Spleen (tissue), 11 donors: ENCODE data around the gene TMEM63C. TPM values are rescaled to one million over a fixed set of nuclear protein-coding genes. Genes with fewer than 3 reads are reported as not detected.
A peak's percentile ranks its signal among the peaks of the same experiment; 100 is the strongest.

ENCODE experiments used
- DNase-seq: peaks from one replicate; pipeline ENCODE4 v3.0.0-alpha.2; 2020
- H3K27ac ChIP-seq, 8 donors: fragments of 200-600 bp; sonication (generic) in 7 of 8; 1 replicate in 4 of 8; 2 replicates in 4 of 8; pipeline versions ENCODE4 v1.5.0 to v1.8.0; 2016 to 2021; ENCODE audit warnings: inconsistent platforms in 4 of 8, mild to moderate bottlenecking in 4 of 8, moderate library complexity in 1 of 8
- H3K27me3 ChIP-seq, 7 donors: fragments of 200-600 bp; sonication (generic) in 6 of 7; replicated peaks in 1 of 7; 1 replicate in 4 of 7; 2 replicates in 3 of 7; pipeline versions ENCODE4 v1.5.0 to v1.8.0; 2016 to 2021; ENCODE audit warnings: inconsistent platforms in 3 of 7, mild to moderate bottlenecking in 1 of 7
- H3K36me3 ChIP-seq, 6 donors: fragments of 200-600 bp; sonication (generic) in 5 of 6; 1 replicate in 4 of 6; 2 replicates in 2 of 6; pipeline versions ENCODE4 v1.5.0 to v1.8.0; 2016 to 2021; ENCODE audit warnings: inconsistent platforms in 2 of 6
- H3K4me1 ChIP-seq, 6 donors: fragments of 200-600 bp; sonication (generic) in 5 of 6; 1 replicate in 3 of 6; 2 replicates in 3 of 6; pipeline versions ENCODE4 v1.5.0 to v1.8.0; 2016 to 2021; ENCODE audit warnings: inconsistent platforms in 3 of 6
- H3K4me3 ChIP-seq, 8 donors: fragments of 200-600 bp; sonication (generic) in 7 of 8; 1 replicate in 4 of 8; 2 replicates in 4 of 8; pipeline versions ENCODE4 v1.5.0 to v1.8.0; 2016 to 2021; ENCODE audit warnings: inconsistent platforms in 4 of 8, mild to moderate bottlenecking in 4 of 8, moderate library complexity in 2 of 8
- H3K9me3 ChIP-seq, 8 donors: fragments of 200-600 bp; sonication (generic) in 7 of 8; 1 replicate in 4 of 8; 2 replicates in 4 of 8; pipeline versions ENCODE4 v1.5.0 to v1.8.0; 2016 to 2021; ENCODE audit warnings: inconsistent platforms in 4 of 8
- CTCF ChIP-seq, 11 experiments: fragments of 200-600 bp in 7 of 11; fragments of 450-650 bp in 4 of 11; sonication (generic) in 4 of 11; IDR thresholded peaks in 8 of 11; conservative IDR thresholded peaks in 3 of 11; 1 replicate in 7 of 11; 2 replicates in 4 of 11; pipeline versions ENCODE4 v1.4.0 to v1.8.0; 2016 to 2021; ENCODE audit warnings: antibody characterized with exemption in 11 of 11, inconsistent platforms in 4 of 11, mild to moderate bottlenecking in 1 of 11
- POLR2A ChIP-seq, 3 donors: fragments of 450-650 bp; IDR thresholded peaks; one replicate each; pipeline ENCODE4 v1.5.1; 2017; ENCODE audit warnings: antibody characterized with exemption in 3 of 3, mild to moderate bottlenecking in 1 of 3
- POLR2AphosphoS5 ChIP-seq, 3 donors: sonication (generic); formaldehyde crosslinking; IDR thresholded peaks; one replicate each; pipeline ENCODE4 v1.5.1; 2017; ENCODE audit warnings: antibody characterized with exemption in 3 of 3
- WGBS, 5 donors: extraction: QIAGEN DNeasy Blood & Tissue Kit in 3 of 5; methylation state at CpG; one replicate each; pipeline versions ENCODE4 v1.1.5 to v1.1.7; 2013 to 2018; 5-methylcytosine and 5-hydroxymethylcytosine counted together
- intact Hi-C: fragments of 100-400 bp; cut with DNase I; formaldehyde crosslinking; loops from one replicate; pipeline ENCODE4 v1.15.0; 2023; ENCODE audit warnings: low total_unique reads
- polyA plus RNA-seq, 3 donors: library from polyadenylated mRNA; stranded (reverse); fragments of 200-250 nt; gene quantifications; one replicate each; pipeline ENCODE4 v1.2.1, GENCODE V29; 2013
- total RNA-seq, 7 donors: library from RNA; depleted of rRNA in 3 of 7; stranded (reverse); fragments of >200 nt in 3 of 7; fragmentation: NEBNext Ultra II Directional in 4 of 7; extraction: Animal tissue kit (Norgen Biotek cat#: 25700) in 4 of 7; gene quantifications; one replicate each; pipeline versions ENCODE4 v1.1.0 to v1.2.1, GENCODE V29; 2016 to 2021
- donor health status: healthy with polysubstance abuse.
- donor health status: DM: no; HTN: no; CAD: no; lungs with moderate emphysema.
- donor health status: DM: no; HTN: no; CAD: no.
- donor health status: Bipolar disorder and iron deficiency.
- donor health status: healthy.
- donor health status: DM: no; HTN: no; CAD: no.
- donor health status: DM: yes; HTN: yes; CAD: no.

TMEM63C gene
- total and polyA plus RNA-seq, 10 donors, result 0.20 to 13.4 (median 7.1) TPM

- no peaks in the 10 kb centered on the region for H3K36me3 ChIP-seq
- no peak overlapping the region for H3K27ac ChIP-seq
- 4 to 10% (median 6%) methylated on average over 5 of the region's 5 CpGs for WGBS, 5 donors
- intact Hi-C loops, result loop anchor here (5.0 kb wide), 1 partner anchor 161 kb away; no protein-coding TSS in a partner anchor
- H3K4me3 ChIP-seq, result no peak overlapping the region
- H3K4me1 ChIP-seq, result no peaks in the 10 kb centered on the region
- DNase-seq, result peak; percentile 21
- H3K9me3 ChIP-seq, result no peaks in the 10 kb centered on the region
- no peak for TF ChIP-seq POLR2A (IDR thresholded peaks at IDR 0.05)
- peak in 5 of 11 experiments; percentile 11 to 39 (median 21) for TF ChIP-seq CTCF (IDR thresholded peaks at IDR 0.05 in 8 of 11, conservative IDR thresholded peaks at IDR 0.05 in 3 of 11)
- no peak for TF ChIP-seq POLR2AphosphoS5 (IDR thresholded peaks at IDR 0.05)
- H3K27me3 ChIP-seq, result peaks cover 0 to 80% (median 3%) of the 10 kb centered on the region in 7 donors
Observed at GRCh38 chr14:77151245-77151644, 30.4 kb upstream of the TMEM63C start.

GRCh38 chr14:77151918-77152588 is 29.5 kb upstream of the TMEM63C start:
- Histone ChIP-seq H3K4me3 (no peak overlapping the region), H3K9me3 (no peaks in the 10 kb centered on the region), H3K36me3 (no peaks in the 10 kb centered on the region), H3K4me1 (no peaks in the 10 kb centered on the region), H3K27ac (no peak overlapping the region), H3K27me3 (peaks cover 0 to 80% (median 3%) of the 10 kb centered on the region in 7 donors)
- 40 to 51% (median 41%) methylated on average over 2 of the region's 2 CpGs for WGBS, 5 donors
- intact Hi-C loops, result loop anchor here (5.0 kb wide), 1 partner anchor 160 kb away; no protein-coding TSS in a partner anchor
- peak in 3 of 11 experiments; percentile 9 to 15 (median 15) for TF ChIP-seq CTCF (IDR thresholded peaks at IDR 0.05 in 8 of 11, conservative IDR thresholded peaks at IDR 0.05 in 3 of 11)
- TF ChIP-seq POLR2A (IDR thresholded peaks at IDR 0.05), result no peak
- no peak for TF ChIP-seq POLR2AphosphoS5 (IDR thresholded peaks at IDR 0.05)
- peak; percentile 7 for DNase-seq

GRCh38 chr14:77153802-77154201 is 27.8 kb upstream of the TMEM63C start:
- TF ChIP-seq CTCF (IDR thresholded peaks at IDR 0.05 in 8 of 11, conservative IDR thresholded peaks at IDR 0.05 in 3 of 11), result no peak
- TF ChIP-seq POLR2AphosphoS5 (IDR thresholded peaks at IDR 0.05), result no peak
- no peak for TF ChIP-seq POLR2A (IDR thresholded peaks at IDR 0.05)
- WGBS, 5 donors, result 88 to 96% (median 91%) methylated on average over 3 of the region's 3 CpGs
- Histone ChIP-seq H3K4me3 (no peak overlapping the region), H3K9me3 (no peaks in the 10 kb centered on the region), H3K4me1 (no peaks in the 10 kb centered on the region), H3K27ac (no peak overlapping the region), H3K27me3 (peaks cover 0 to 82% (median 12%) of the 10 kb centered on the region in 7 donors), H3K36me3 (no peaks in the 10 kb centered on the region)
- intact Hi-C loops, result loop anchor here (5.0 kb wide), 1 partner anchor 158 kb away; no protein-coding TSS in a partner anchor
- DNase-seq, result peak; percentile 10

- no peaks in the 10 kb centered on the region for H3K9me3 ChIP-seq
- DNase-seq, result peak; percentile 29
- no peaks in the 10 kb centered on the region for H3K36me3 ChIP-seq
- intact Hi-C loops, result loop anchor here (5.0 kb wide), 1 partner anchor 158 kb away; no protein-coding TSS in a partner anchor
- H3K27ac ChIP-seq, result no peak overlapping the region
- no peak for TF ChIP-seq CTCF (IDR thresholded peaks at IDR 0.05 in 8 of 11, conservative IDR thresholded peaks at IDR 0.05 in 3 of 11)
- TF ChIP-seq POLR2A (IDR thresholded peaks at IDR 0.05), result no peak
- TF ChIP-seq POLR2AphosphoS5 (IDR thresholded peaks at IDR 0.05), result no peak
- H3K27me3 ChIP-seq, result peaks cover 0 to 87% (median 12%) of the 10 kb centered on the region in 7 donors
- H3K4me1 ChIP-seq, result no peaks in the 10 kb centered on the region
- 61 to 81% (median 68%) methylated on average over 7 of the region's 7 CpGs for WGBS, 5 donors
- no peak overlapping the region for H3K4me3 ChIP-seq
Observed at GRCh38 chr14:77154421-77154820, 27.2 kb upstream of the TMEM63C start.
